IgD-negative memory B cell (primary cell): ENCODE data around the gene NOS3. TPM values are rescaled to one million over a fixed set of nuclear protein-coding genes. Genes with fewer than 3 reads are reported as not detected.
A peak's percentile ranks its signal among the peaks of the same experiment; 100 is the strongest.
"Not testable (repeated sequence)": the region's sequence is repeated elsewhere in the genome, so short reads cannot be mapped to it uniquely, and the experiment has no call there.

Experiments used
- H3K27ac Mint-ChIP-seq, 3 donors: one replicate each; pipeline ENCODE4 v1.8.0; 2020 to 2022; ENCODE audit warnings: mild to moderate bottlenecking in 3 of 3, mixed read lengths in 3 of 3, moderate library complexity in 1 of 3
- H3K27me3 Mint-ChIP-seq: one replicate; pipeline ENCODE4 v1.8.0; 2021; ENCODE audit warnings: mixed read lengths
- H3K36me3 Mint-ChIP-seq: one replicate; pipeline ENCODE4 v1.8.0; 2020; ENCODE audit warnings: mild to moderate bottlenecking, mixed read lengths
- H3K4me1 Mint-ChIP-seq, 3 donors: one replicate each; pipeline ENCODE4 v1.8.0; 2020 to 2022; ENCODE audit warnings: mixed read lengths in 3 of 3, mild to moderate bottlenecking in 1 of 3
- H3K4me3 Mint-ChIP-seq, 4 donors: one replicate each; pipeline ENCODE4 v1.8.0; 2020 to 2022; ENCODE audit warnings: mild to moderate bottlenecking in 4 of 4, mixed read lengths in 4 of 4, moderate library complexity in 3 of 4
- H3K9me3 Mint-ChIP-seq, 3 donors: one replicate each; pipeline ENCODE4 v1.8.0; 2020 to 2021; ENCODE audit warnings: mixed read lengths in 3 of 3, mild to moderate bottlenecking in 1 of 3
- polyA plus RNA-seq: library from polyadenylated mRNA; unstranded; fragments of 300-500 nt; fragmentation: Illumina TruSeq; gene quantifications from one replicate; pipeline ENCODE4 v1.2.3, GENCODE V29; 2021

NOS3 gene
- polyA plus RNA-seq, 1 donor from 2014 or later, result 2.0 TPM

DNA sequence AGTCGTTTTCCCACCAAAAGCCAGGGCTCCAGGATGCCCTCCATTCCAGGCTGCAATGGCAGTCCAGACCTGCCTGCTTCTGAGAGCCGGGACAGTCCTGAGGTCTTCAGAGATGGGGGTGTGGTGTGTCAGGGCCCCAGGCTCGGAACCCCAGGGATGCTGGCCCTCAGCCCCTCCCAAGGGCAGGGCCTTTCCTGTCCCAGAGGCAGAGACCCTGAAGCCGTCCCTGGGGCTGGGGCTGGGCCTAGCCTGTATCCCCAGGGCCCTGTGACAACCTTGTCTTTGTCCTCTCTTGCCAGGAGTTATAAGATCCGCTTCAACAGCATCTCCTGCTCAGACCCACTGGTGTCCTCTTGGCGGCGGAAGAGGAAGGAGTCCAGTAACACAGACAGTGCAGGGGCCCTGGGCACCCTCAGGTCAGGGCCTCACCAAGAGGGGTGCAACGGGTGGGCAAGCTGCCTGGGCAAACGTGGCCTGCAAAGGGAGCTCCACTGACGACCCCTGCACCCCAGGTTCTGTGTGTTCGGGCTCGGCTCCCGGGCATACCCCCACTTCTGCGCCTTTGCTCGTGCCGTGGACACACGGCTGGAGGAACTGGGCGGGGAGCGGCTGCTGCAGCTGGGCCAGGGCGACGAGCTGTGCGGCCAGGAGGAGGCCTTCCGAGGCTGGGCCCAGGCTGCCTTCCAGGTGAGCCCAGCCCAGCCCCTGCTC lies 15.9 kb downstream of the NOS3 start:
- Mint-ChIP-seq H3K4me1 (peaks cover 7 to 18% (median 10%) of the 10 kb centered on the region in 3 donors), H3K36me3 (no peaks in the 10 kb centered on the region), H3K27ac (no peak overlapping the region), H3K4me3 (no peak overlapping the region), H3K9me3 (peaks cover 0 to 1% (median 0%) of the 10 kb centered on the region in 3 donors), H3K27me3 (peaks cover 7% of the 10 kb centered on the region)

DNA sequence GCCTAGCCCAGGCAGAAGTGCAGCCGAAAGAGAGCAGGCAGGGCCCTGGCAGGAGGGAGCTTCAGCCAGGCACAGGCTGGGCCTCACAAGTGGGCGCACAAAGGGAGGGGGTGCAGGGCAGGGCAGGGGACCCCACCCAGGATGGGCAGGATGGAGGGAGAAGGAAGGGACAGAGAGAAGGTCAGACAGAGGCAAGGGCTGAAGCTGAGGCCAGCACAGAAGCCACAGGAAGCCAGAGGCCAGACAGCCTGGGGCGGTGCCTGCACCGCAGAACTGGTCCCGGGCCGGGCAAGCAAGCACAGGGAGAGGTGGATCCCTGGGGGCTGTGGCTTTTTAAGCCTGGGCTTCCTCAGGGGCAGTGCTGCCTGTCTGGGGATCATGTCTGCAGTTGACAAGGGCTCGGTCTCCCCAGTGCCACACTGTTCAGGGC lies 16.7 kb downstream of the NOS3 start:
- Mint-ChIP-seq H3K9me3 (peaks cover 0 to 1% (median 0%) of the 10 kb centered on the region in 3 donors), H3K36me3 (no peaks in the 10 kb centered on the region), H3K27me3 (peaks cover 10% of the 10 kb centered on the region), H3K4me1 (peaks cover 8 to 21% (median 13%) of the 10 kb centered on the region in 3 donors), H3K4me3 (peak overlapping the region in 2 of 4 donors; percentile 14 to 79), H3K27ac (peak overlapping the region in 2 of 3 donors; percentile 52 to 82)

DNA sequence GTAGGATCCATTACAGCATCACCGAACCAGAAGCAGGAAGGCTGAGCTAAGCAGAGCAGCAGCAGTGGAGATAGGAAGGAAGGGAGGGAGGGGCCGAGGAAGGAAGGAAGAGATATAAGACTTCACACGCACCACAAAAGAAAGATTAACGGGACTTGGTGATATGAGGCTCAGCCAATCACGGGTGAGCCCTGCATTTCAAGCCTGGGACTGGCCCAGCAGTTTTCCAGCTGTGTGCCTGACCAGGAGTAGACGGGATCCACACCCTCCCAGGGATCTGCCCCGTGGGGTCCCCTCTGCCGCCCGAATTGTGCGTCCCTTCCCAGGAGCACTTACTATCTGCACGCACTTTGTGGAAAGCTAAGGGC lies 17.3 kb downstream of the NOS3 start:
- Mint-ChIP-seq H3K27me3 (peaks cover 13% of the 10 kb centered on the region), H3K4me1 (peaks cover 8 to 21% (median 17%) of the 10 kb centered on the region in 3 donors), H3K9me3 (peaks cover 0 to 1% (median 0%) of the 10 kb centered on the region in 3 donors), H3K27ac (peak overlapping the region; percentile 52 to 82 (median 54)), H3K4me3 (peak overlapping the region; percentile 53 to 88 (median 72)), H3K36me3 (no peaks in the 10 kb centered on the region)

DNA sequence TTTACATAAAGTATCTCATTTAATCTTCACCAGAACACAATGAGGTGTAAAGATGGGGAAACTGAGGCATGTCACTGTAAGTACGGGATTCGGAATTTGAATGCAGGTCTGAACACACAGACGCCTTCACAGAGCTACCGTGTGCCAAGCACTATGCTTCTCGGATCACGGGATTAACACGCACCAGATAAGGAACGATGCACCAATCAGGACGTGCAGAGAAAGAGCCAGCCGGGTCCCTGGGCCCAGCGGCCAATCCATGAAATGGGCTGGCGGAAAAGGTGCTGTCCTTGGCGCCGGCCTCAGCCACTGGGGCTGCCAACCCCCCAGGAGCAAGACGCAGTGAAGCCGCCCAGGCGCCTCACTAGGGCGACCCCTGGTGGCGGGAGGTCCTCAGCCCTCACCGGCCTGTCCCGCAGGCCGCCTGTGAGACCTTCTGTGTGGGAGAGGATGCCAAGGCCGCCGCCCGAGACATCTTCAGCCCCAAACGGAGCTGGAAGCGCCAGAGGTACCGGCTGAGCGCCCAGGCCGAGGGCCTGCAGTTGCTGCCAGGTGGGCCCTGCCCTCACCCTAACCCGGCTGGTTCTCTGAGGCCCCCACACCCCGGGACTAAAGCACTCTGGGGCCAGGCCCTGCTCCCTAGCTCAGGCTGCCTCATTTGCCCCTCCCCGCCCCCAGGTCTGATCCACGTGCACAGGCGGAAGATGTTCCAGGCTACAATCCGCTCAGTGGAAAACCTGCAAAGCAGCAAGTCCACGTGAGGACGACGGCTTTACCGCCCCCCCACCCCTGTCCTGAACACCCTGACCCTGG lies 17.9 kb downstream of the NOS3 start:
- H3K27ac Mint-ChIP-seq, result peak overlapping the region; percentile 52 to 82 (median 54)
- H3K27me3 Mint-ChIP-seq, result peaks cover 13% of the 10 kb centered on the region
- peak overlapping the region; percentile 53 to 88 (median 72) for H3K4me3 Mint-ChIP-seq
- H3K36me3 Mint-ChIP-seq, result no peaks in the 10 kb centered on the region
- H3K9me3 Mint-ChIP-seq, result peaks cover 0 to 1% (median 0%) of the 10 kb centered on the region in 3 donors
- peaks cover 8 to 21% (median 17%) of the 10 kb centered on the region in 3 donors for H3K4me1 Mint-ChIP-seq

DNA sequence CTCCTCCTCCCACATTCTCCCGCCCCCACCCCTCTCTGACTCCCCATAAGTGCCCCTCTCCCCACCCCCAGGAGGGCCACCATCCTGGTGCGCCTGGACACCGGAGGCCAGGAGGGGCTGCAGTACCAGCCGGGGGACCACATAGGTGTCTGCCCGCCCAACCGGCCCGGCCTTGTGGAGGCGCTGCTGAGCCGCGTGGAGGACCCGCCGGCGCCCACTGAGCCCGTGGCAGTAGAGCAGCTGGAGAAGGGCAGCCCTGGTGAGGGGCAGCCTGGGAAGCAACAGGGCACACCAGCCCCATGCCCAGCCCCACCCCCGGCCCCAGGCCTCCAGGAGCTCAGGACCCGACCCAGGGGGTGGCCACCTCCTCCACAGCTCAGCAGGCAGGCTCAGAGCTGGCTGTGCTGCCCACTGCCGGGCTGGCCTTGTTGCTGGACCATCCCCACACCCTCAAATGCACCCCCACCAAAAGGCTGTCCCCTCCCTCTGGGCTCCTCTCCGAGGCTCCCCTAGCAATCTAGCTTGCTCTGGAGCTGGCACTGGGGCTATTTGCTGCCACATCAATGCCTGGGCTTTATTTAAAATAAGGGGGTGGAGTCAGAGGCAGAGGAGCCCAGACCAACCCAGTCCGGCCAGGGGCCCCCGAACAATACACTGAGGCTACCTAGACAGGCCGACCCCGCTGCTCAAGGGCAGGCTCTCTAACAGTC lies 18.7 kb downstream of the NOS3 start:
- peaks cover 13% of the 10 kb centered on the region for H3K27me3 Mint-ChIP-seq
- peaks cover 0 to 1% (median 1%) of the 10 kb centered on the region in 3 donors for H3K9me3 Mint-ChIP-seq
- peaks cover 3% of the 10 kb centered on the region for H3K36me3 Mint-ChIP-seq
- H3K27ac Mint-ChIP-seq, result no peak overlapping the region
- H3K4me1 Mint-ChIP-seq, result peaks cover 11 to 26% (median 20%) of the 10 kb centered on the region in 3 donors
- H3K4me3 Mint-ChIP-seq, result no peak overlapping the region

DNA sequence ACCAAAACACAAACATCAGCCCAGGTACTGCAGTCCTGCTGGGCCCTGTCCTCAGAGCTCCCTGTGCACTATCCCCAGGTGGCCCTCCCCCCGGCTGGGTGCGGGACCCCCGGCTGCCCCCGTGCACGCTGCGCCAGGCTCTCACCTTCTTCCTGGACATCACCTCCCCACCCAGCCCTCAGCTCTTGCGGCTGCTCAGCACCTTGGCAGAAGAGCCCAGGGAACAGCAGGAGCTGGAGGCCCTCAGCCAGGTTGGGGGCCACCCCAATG lies 19.2 kb downstream of the NOS3 start:
- Mint-ChIP-seq H3K9me3 (peaks cover 0 to 1% (median 1%) of the 10 kb centered on the region in 3 donors), H3K36me3 (peaks cover 3% of the 10 kb centered on the region), H3K27me3 (peaks cover 13% of the 10 kb centered on the region), H3K27ac (peak overlapping the region in 2 of 3 donors; percentile 84 to 95), H3K4me1 (peaks cover 13 to 26% (median 23%) of the 10 kb centered on the region in 3 donors), H3K4me3 (no peak overlapping the region)

DNA sequence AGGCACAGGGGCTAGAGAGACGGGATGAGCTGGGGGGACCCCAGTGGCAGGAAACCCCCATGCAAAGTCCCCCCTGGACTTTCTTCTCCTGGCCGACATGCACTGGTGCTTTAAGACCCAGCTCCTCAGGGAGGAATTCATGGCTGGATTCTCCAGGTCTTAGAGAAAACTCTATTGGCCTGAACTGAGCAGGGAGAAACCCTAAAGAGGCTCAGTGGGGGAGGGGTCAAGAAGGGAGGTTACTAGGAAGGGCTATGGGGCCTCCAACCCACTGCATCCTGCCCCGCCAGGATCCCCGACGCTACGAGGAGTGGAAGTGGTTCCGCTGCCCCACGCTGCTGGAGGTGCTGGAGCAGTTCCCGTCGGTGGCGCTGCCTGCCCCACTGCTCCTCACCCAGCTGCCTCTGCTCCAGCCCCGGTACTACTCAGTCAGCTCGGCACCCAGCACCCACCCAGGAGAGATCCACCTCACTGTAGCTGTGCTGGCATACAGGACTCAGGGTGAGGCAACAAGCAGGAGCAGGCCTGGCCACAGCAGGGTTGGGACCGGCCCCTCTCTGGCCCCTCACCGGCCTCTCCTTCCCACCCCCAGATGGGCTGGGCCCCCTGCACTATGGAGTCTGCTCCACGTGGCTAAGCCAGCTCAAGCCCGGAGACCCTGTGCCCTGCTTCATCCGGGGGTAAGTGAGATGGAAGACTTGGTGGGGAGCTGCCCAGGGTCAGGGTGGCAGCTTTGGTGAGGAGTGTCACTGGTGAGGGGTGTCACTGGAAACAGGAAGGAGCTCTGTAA lies 19.7 kb downstream of the NOS3 start:
- Mint-ChIP-seq H3K27ac (peak overlapping the region; percentile 53 to 95 (median 84)), H3K4me1 (peaks cover 18 to 28% (median 26%) of the 10 kb centered on the region in 3 donors), H3K27me3 (peaks cover 13% of the 10 kb centered on the region), H3K9me3 (peaks cover 0 to 1% (median 1%) of the 10 kb centered on the region in 3 donors), H3K4me3 (peak overlapping the region in 3 of 4 donors; percentile 6 to 58 (median 9)), H3K36me3 (peaks cover 3% of the 10 kb centered on the region)

DNA sequence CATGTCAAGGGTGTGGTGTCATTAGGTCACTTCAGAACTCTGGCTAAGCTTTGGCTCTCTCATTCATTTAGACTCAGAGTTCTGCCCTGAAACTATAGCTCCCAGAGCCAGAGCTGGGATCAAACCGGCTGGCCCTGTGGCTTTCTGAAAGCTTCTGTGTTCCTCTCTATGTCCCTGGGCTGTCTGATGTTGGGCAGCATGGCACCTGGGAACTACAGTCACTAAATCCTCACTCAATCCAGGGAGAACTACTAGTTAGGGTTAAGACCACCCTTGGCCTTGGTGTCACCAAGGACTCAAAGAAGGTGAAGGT lies 20.2 kb downstream of the NOS3 start:
- Mint-ChIP-seq H3K9me3 (peaks cover 0 to 1% (median 1%) of the 10 kb centered on the region in 3 donors), H3K36me3 (peaks cover 3% of the 10 kb centered on the region), H3K4me1 (peaks cover 20 to 30% (median 27%) of the 10 kb centered on the region in 3 donors), H3K27me3 (peaks cover 13% of the 10 kb centered on the region), H3K4me3 (peak overlapping the region in 2 of 4 donors; percentile 58 to 67), H3K27ac (peak overlapping the region; percentile 53 to 95 (median 84))

DNA sequence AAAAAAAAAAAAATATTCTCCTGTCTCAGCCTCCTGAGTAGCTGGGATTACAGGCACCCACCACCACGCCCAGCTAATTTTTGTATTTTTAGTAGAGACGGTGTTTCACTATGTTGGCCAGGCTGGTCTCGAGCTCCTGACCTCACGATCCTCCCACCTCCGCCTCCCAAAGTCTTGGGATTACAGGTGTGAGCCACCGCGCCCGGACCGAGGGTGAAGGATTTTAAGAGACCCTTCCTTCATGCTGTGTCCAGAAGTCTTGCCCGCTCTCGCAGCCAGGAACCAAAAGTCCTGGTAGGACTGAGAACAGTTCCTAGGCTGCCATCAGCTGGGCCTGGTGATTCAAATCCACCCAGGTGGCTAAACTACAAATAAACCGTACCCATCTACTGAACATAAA lies 20.8 kb downstream of the NOS3 start:
- H3K36me3 Mint-ChIP-seq, result not testable (repeated sequence)
- peaks cover 20 to 30% (median 27%) of the 10 kb centered on the region in 3 donors for H3K4me1 Mint-ChIP-seq

DNA sequence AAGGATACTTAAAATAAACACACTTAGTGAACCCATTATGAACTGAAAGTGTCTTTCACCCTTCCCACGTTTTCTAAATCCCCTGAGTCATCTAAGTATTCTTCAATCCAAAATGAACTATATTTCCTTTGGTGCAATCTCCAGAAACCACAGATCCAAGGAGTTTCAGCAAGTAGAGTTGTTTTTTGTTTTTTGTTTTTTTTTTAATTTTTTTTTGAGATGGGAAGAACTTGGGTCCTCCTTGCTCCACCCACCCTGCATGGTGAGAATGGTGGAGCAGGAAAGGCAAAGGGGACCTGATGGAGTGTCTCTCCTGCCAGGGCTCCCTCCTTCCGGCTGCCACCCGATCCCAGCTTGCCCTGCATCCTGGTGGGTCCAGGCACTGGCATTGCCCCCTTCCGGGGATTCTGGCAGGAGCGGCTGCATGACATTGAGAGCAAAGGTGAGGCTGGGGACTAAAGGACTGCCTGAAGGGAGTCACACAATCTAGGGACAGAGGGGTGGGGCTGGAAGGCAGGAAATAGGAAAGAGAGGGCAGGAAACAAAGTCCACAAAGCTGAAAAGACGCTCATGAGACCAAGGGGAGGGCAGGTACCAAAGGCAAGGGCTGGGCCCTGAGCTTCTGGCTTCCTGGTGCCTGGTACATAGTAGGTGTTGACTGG lies 21.3 kb downstream of the NOS3 start:
- peaks cover 3% of the 10 kb centered on the region for H3K36me3 Mint-ChIP-seq
- peak overlapping the region; percentile 48 to 100 (median 97) for H3K27ac Mint-ChIP-seq
- peak overlapping the region in 3 of 4 donors; percentile 44 to 77 (median 70) for H3K4me3 Mint-ChIP-seq
- peaks cover 20 to 30% (median 27%) of the 10 kb centered on the region in 3 donors for H3K4me1 Mint-ChIP-seq
- peaks cover 13% of the 10 kb centered on the region for H3K27me3 Mint-ChIP-seq
- H3K9me3 Mint-ChIP-seq, result peaks cover 0 to 1% (median 1%) of the 10 kb centered on the region in 3 donors

More for the DNA sequence above, 20.8 kb downstream of the NOS3 start:
- Mint-ChIP-seq H3K27ac (peak overlapping the region in 2 of 3 donors; percentile 97 to 100), H3K4me3 (peak overlapping the region in 1 of 4 donors; percentile 77), H3K27me3 (peaks cover 13% of the 10 kb centered on the region)
- not testable (repeated sequence) for H3K9me3 Mint-ChIP-seq

DNA sequence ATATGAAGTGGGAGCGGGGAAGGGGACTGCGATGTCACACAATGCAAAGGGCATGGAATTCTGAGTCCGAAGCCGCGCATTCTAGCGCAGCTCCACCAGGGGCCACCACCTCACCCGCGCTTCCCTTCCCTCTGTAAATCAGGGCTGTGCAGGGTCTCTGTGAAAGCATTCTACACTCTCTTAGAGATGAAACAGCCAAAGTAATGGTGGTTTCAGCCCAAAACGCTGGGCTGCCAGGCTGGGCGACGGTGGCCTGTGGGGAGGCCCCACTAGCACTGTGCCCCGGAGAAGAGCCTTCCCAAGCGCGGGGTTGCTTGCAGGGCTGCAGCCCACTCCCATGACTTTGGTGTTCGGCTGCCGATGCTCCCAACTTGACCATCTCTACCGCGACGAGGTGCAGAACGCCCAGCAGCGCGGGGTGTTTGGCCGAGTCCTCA lies 22.1 kb downstream of the NOS3 start:
- peaks cover 24 to 31% (median 31%) of the 10 kb centered on the region in 3 donors for H3K4me1 Mint-ChIP-seq
- H3K4me3 Mint-ChIP-seq, result peak overlapping the region; percentile 41 to 81 (median 56)
- H3K27ac Mint-ChIP-seq, result peak overlapping the region; percentile 81 to 100 (median 97)

DNA sequence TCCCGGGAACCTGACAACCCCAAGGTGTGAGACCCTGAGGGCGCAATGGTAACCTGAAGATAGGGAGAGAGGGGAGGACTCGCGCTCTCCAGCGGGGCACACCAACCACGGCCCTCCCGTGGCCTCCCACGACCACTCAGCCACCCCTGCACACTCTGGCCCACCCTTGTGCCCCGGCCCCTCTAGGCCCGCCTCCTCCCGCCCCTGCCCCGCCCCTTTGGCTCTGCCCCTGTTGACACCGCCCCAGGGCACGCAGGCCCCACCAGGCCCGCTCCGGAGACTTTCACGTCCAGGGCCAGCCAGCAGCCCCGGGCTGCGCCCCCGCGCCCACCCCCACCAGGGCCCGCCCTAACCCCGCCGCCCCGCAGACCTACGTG lies 22.5 kb downstream of the NOS3 start:
- Mint-ChIP-seq H3K9me3 (peaks cover 0 to 1% (median 1%) of the 10 kb centered on the region in 3 donors), H3K4me3 (peak overlapping the region in 3 of 4 donors; percentile 41 to 98 (median 95)), H3K36me3 (peaks cover 3% of the 10 kb centered on the region), H3K27ac (peak overlapping the region; percentile 97 to 100 (median 97)), H3K27me3 (peaks cover 12% of the 10 kb centered on the region), H3K4me1 (peaks cover 24 to 30% (median 27%) of the 10 kb centered on the region in 3 donors)

More for the DNA sequence above, 22.1 kb downstream of the NOS3 start:
- H3K9me3 Mint-ChIP-seq, result peaks cover 0 to 1% (median 1%) of the 10 kb centered on the region in 3 donors
- peaks cover 11% of the 10 kb centered on the region for H3K27me3 Mint-ChIP-seq
- H3K36me3 Mint-ChIP-seq, result peaks cover 3% of the 10 kb centered on the region

DNA sequence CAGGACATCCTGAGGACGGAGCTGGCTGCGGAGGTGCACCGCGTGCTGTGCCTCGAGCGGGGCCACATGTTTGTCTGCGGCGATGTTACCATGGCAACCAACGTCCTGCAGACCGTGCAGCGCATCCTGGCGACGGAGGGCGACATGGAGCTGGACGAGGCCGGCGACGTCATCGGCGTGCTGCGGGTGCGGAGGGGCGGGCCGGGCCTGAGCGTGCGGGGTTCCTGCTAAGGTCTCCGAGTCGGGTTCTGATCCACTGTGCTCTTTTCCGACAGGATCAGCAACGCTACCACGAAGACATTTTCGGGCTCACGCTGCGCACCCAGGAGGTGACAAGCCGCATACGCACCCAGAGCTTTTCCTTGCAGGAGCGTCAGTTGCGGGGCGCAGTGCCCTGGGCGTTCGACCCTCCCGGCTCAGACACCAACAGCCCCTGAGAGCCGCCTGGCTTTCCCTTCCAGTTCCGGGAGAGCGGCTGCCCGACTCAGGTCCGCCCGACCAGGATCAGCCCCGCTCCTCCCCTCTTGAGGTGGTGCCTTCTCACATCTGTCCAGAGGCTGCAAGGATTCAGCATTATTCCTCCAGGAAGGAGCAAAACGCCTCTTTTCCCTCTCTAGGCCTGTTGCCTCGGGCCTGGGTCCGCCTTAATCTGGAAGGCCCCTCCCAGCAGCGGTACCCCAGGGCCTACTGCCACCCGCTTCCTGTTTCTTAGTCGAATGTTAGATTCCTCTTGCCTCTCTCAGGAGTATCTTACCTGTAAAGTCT lies 23.1 kb downstream of the NOS3 start:
- peaks cover 22 to 31% (median 27%) of the 10 kb centered on the region in 3 donors for H3K4me1 Mint-ChIP-seq
- peak overlapping the region; percentile 97 to 100 (median 97) for H3K27ac Mint-ChIP-seq
- peaks cover 0 to 1% (median 0%) of the 10 kb centered on the region in 3 donors for H3K9me3 Mint-ChIP-seq
- peaks cover 3% of the 10 kb centered on the region for H3K36me3 Mint-ChIP-seq
- peak overlapping the region; percentile 88 to 98 (median 96) for H3K4me3 Mint-ChIP-seq
- H3K27me3 Mint-ChIP-seq, result peaks cover 13% of the 10 kb centered on the region
